ENCODE data around the gene CST9.
"Not testable (repeated sequence)": the region's sequence is repeated elsewhere in the genome, so short reads cannot be mapped to it uniquely, and the experiment has no call there.

The CST9 gene

DNA sequence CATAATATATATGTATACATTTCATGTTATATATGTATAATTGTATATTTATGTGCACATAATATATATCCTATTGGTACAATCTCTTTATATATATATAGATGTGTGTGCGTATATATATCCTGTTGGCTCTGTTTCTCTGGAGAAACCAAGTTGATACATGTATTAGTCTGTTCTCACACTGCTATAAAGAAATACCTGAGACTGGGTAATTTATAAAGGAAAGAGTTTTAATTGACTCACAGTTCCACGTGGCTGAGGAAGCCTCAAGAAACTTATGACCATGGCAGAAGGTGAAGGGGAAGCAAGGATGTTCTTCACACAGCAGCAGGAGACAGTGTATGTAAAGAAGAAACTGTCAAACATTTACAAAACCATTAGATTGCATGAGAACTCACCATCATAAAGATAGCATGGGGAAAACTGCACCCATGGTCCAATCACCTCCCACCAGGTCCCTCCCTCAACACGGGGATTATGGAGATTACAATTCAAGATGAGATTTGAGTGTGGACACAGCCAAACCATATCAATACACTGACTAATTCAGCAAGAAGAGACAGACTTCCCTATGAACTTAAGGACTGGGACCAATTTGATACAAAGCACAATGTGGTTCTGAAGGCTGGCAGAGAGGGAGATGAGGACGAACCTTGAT, 18.1 kb upstream of the CST9 start:
- no peak overlapping the region for H3K4me3 ChIP-seq (ENCODE audit: low read length)
- TF ChIP-seq, protein P1, sequence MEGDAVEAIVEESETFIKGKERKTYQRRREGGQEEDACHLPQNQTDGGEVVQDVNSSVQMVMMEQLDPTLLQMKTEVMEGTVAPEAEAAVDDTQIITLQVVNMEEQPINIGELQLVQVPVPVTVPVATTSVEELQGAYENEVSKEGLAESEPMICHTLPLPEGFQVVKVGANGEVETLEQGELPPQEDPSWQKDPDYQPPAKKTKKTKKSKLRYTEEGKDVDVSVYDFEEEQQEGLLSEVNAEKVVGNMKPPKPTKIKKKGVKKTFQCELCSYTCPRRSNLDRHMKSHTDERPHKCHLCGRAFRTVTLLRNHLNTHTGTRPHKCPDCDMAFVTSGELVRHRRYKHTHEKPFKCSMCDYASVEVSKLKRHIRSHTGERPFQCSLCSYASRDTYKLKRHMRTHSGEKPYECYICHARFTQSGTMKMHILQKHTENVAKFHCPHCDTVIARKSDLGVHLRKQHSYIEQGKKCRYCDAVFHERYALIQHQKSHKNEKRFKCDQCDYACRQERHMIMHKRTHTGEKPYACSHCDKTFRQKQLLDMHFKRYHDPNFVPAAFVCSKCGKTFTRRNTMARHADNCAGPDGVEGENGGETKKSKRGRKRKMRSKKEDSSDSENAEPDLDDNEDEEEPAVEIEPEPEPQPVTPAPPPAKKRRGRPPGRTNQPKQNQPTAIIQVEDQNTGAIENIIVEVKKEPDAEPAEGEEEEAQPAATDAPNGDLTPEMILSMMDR (IDR thresholded peaks at IDR 0.05; ENCODE audit: insufficient read depth, low read depth, low read length, missing control alignments): no peak
- peak; percentile 61 for DNase-seq (ENCODE audit: low read depth)

DNA sequence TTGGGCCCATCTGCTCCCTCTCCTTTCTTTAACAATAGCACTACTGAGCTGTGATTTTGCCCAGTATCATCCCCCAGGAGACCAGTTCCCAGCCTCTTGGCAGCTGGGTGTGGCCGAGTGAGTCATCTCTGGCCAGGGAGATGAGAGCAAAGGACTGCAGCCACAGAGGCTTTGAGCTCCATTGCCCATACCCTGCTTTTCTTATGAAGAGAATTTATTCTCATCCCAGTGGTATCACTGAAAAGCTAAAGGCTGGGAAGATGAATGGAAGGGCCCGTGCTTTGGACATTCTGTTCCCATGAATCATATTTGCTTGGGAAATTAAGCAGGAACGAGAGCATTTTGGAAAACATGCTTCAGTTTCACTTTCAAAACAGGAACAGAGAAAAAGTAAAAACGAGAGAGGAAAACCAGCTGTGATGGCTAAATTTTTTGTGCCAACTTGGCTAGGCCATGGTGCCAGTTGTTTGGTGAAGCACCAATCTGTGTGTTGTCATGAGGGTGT, 17.2 kb upstream of the CST9 start:
- H3K4me3 ChIP-seq (ENCODE audit: low read length): peak overlapping the region; percentile 27
- DNase-seq (ENCODE audit: low read depth): peak; percentile 85
- TF ChIP-seq, protein P1 (IDR thresholded peaks at IDR 0.05; ENCODE audit: insufficient read depth, low read depth, low read length, missing control alignments): no peak

DNA sequence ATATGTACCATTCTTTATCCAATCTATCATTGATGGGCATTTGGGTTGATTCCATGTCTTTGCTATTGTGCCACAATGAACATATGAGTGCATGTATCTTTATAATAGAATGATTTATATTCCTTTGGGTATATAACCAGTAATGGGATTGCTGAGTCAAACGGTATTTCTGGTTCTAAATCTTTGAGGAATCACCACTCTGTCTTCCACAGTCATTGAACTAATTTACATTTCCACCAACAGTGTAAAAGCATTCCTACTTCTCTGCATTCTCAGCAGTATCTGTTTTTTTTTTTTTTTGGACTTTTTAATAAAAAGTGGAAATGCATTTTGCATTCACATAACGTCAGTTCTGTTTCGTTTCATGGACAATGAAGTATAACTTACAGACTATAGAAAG, 16.7 kb upstream of the CST9 start:
- H3K4me3 ChIP-seq (ENCODE audit: low read length); DNase-seq (ENCODE audit: low read depth): not testable (repeated sequence)

DNA sequence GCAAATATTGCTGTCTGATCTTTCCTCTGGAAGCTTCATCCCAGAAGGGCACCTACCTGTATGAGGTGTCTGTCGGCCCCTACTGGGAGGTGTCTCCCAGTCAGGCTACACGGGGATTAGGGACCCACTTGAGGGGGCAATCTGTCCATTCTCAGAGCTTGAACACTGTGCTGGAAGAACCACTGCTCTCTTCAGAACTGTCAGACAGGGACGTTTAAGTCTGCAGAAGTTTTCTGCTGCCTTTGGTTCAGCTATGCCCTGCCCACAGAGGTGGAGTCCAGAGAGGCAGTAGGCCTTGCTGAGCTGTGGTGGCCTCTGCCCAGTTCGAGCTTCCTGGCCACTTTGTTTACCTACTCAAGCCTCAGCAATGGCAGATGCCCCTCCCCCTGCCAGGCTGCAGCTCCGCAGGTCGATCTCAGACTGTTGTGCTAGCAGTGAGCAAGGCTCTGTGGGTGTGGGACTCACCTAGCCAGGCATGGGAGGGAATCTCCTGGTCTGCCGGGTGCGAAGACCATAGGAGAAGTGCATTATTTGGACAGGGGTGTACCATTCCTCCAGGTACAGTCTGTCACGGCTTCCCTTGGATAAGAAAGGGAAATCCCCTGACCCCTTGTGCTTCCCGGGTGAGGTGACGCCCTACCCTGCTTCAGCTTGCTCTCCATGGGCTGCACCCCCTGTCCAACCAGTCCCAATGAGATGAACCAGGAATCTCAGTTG, 15.1 kb upstream of the CST9 start:
- DNase-seq (ENCODE audit: low read depth); H3K4me3 ChIP-seq (ENCODE audit: low read length): not testable (repeated sequence)

DNA sequence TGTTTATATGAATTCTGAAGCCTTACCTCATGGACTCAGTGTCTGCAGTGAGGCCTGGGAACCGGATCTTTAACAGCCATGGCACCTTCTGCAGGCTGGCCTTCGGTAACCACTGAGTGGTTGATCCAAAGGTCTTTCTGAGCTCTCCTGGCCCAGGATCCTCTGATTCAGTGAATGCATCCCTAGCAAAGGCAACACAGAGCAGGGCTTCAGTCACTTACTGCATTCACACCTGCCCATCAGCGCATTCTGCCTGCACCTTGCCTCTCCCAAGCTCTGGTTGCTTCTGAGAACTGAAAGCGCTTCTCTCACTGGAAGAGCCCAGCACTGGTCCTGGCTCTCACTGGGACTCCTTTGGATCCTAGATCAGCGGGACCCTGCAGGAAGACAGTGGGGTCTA, 8.4 kb upstream of the CST9 start:
- TF ChIP-seq, protein P1 (IDR thresholded peaks at IDR 0.05; ENCODE audit: insufficient read depth, low read depth, low read length, missing control alignments): no peak
- no peak for DNase-seq (ENCODE audit: low read depth)
- no peak overlapping the region for H3K4me3 ChIP-seq (ENCODE audit: low read length)

DNA sequence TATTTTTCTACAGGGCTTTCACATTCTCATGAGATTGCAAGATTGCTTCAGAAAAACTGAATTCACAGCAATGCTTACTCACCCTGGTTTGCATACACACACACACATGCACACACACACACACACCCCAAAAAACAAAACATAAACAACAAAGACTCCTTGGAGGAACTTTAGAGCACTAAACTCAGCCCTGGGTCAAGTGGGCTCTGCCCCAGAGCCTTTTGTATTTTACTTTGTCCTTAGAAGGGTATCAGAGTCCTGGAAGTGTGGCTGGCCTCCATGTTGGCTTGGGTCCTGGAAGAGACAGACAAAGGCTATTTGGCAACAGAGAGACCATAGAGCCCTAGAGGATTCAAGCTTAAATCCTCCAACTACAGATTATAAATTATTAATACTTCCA, 8.0 kb upstream of the CST9 start:
- H3K4me3 ChIP-seq (ENCODE audit: low read length): no peak overlapping the region
- TF ChIP-seq, protein P1 (IDR thresholded peaks at IDR 0.05; ENCODE audit: insufficient read depth, low read depth, low read length, missing control alignments): no peak
- no peak for DNase-seq (ENCODE audit: low read depth)

DNA sequence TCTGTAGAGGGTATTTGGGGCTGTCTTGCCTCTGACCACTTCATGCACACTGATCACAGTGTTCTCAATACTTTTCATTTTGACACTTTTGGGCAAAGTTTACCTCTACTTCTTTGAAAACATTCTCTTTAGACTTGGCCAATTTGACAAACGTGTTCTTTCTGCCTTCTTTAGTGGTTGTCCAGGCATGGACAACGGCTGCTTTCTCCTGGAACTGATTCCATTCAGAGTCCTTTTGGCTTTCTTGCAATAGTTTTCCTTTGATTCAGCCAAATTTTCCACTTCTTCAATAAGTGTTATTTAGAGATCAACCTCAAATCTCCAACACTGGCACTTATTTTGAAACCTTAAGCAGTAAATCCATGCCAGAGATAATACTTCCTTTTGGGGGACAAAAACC, 6.7 kb upstream of the CST9 start:
- TF ChIP-seq, protein P1 (IDR thresholded peaks at IDR 0.05; ENCODE audit: insufficient read depth, low read depth, low read length, missing control alignments): no peak
- H3K4me3 ChIP-seq (ENCODE audit: low read length): no peak overlapping the region
- no peak for DNase-seq (ENCODE audit: low read depth)

Data from epithelial cell of esophagus (primary cell).